GM21723 (cell line): ENCODE results near the gene GPR137.

Experiments used
- ATAC-seq: cut with Tn5 transposase; IDR thresholded peaks from one replicate; pipeline ENCODE4 v1.9.1; 2021; ENCODE audit warnings: mild to moderate bottlenecking, moderate library complexity; ENCODE audit not compliant: unreplicated experiment

GPR137 gene

GRCh38 chr11:64248578-64248977, 37.1 kb upstream of the GPR137 start:
- ATAC-seq, result no peak

- no peak for ATAC-seq
These were observed 36.6 kb upstream of the GPR137 start for GRCh38 chr11:64249038-64249437.

- no peak for ATAC-seq
These were observed 35.9 kb upstream of the GPR137 start for GRCh38 chr11:64249563-64250414.

GRCh38 chr11:64250415-64251015, 35.1 kb upstream of the GPR137 start:
- ATAC-seq, result no peak

GRCh38 chr11:64251016-64251752, 34.5 kb upstream of the GPR137 start, which contains the start of gene PLCB3:
Gene PLCB3, plus strand, starts transcription at chr11:64251530. Its CDS starts 120 bp downstream, at chr11:64251650.
- ATAC-seq, result no peak

GRCh38 chr11:64251753-64252002, 34.0 kb upstream of the GPR137 start:
- ATAC-seq, result no peak

DNA sequence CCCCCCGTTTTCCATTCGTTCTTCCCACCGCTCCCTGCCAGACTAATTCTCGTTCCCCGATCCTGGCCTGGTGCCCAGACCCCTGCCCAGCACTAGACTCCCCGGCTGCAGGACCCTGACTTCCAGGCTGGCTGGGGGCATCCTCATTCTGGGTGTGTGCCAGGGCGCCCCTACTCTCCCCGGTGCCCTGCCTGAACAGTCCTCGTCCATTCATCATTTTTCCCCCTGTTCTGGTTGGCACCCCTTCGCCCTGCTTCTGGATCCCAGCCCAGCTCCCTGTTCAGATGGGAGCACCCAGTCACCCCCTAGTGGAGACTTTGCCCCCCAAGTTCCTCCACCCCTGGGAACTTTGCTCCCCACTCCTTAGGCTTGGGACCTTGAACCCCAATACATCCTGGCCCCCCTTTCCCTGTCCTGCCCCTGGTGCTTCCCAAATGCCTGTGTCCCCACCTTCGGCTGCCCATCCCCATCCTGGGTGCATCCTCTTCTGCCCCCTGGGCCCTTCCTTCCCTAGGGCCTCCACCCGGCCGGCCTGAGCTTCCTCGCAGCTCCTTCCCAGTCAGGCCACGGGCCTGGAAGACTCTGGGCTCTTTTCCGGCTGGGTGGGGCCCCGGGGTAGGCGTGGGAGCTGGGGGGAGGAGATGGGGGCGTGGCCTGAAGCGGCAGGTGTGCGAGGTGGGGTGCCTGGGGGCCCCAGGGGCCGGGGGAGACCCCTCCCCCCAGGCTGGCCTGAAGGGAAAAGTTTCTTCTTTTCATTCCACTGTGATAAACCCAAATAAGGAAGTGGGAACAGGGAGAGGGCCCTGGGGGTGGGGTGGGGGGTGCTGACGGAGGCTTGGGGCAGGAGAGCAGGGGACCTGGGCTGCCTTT, 33.4 kb upstream of the GPR137 start:
- ATAC-seq, result no peak

DNA sequence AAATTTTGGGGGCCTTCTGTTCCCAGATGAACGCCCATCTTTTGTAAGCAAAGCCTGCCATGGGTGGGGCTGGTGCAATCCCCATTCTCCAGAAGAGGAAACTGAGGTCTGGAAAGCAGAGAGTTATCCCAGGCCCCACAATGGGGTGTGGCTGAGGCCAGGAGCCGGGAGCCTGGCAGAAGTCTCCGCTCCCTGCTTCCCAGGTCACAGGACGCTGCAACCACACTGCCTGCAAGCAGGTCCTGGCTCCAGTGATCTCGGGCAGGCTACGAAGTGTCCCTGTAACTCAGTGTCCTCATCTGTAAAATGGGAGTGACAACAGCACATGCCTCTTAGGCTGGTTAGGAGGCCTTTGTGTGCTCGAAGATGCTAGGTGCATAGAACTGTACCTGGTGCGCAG, 32.6 kb upstream of the GPR137 start:
- no peak for ATAC-seq

- no peak for ATAC-seq
These were observed 32.2 kb upstream of the GPR137 start for GRCh38 chr11:64253481-64253880.

DNA sequence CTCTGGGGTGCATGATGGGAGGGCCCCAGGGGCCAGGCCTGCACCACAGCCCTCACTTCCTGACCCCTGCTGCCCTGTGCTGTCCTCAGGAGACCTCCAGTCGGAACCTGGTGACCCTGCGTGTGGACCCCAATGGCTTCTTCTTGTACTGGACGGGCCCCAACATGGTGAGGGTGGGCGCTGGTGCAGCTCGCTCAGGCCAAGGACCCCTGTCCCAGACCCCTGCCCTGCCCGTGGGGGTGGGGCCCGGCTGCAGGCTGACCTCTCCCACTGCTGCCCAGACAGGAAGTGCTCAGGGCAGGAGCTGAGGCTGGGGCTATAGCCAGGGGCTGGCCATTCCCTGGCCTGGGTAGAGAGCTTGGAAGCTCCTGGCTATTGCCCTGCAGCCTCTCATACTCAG, 31.3 kb upstream of the GPR137 start:
- no peak for ATAC-seq

GRCh38 chr11:64255135-64256128, 30.2 kb upstream of the GPR137 start:
- ATAC-seq, result no peak

DNA sequence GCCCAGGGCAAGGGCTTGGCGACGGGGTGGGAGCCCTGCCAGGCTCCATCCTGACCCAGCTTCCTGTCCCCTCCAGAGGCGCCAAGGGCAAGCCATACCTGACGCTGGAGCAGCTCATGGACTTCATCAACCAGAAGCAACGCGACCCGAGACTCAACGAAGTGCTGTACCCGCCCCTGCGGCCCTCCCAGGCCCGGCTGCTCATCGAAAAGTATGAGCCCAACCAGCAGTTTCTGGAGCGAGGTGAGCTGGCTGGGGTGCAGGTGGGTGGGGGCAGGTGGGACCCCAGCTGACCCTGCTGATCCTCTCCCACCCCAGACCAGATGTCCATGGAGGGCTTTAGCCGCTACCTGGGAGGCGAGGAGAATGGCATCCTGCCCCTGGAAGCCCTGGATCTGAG, 29.3 kb upstream of the GPR137 start:
- ATAC-seq, result no peak

GRCh38 chr11:64258356-64258755, 27.3 kb upstream of the GPR137 start:
- ATAC-seq, result no peak

GRCh38 chr11:64258946-64259532, 26.6 kb upstream of the GPR137 start:
- ATAC-seq, result no peak

DNA sequence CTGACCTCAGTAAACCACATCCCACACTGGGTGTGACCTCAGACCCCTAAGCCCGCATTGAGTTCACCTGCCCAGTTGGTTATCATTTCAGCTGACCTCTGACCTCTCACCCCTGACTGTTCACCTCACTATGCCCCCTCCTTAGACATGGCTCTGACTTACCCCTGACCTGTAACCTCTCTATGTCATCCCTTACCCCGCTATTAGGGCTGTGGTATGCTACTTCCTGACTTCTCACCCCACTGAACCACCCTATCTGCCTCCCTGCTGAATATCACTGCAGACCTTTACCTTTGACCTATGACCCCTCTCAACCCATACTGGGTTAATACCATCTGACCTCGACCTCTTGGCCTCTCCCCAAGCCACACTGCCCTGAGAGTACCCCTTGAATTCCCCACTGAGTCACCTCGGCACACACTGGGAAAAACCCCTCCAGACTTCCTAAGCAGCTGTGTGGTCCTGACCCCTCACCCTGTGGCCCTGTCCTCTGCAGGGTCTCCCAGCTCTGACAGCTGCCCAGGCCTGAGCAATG, 26.0 kb upstream of the GPR137 start:
- no peak for ATAC-seq

DNA sequence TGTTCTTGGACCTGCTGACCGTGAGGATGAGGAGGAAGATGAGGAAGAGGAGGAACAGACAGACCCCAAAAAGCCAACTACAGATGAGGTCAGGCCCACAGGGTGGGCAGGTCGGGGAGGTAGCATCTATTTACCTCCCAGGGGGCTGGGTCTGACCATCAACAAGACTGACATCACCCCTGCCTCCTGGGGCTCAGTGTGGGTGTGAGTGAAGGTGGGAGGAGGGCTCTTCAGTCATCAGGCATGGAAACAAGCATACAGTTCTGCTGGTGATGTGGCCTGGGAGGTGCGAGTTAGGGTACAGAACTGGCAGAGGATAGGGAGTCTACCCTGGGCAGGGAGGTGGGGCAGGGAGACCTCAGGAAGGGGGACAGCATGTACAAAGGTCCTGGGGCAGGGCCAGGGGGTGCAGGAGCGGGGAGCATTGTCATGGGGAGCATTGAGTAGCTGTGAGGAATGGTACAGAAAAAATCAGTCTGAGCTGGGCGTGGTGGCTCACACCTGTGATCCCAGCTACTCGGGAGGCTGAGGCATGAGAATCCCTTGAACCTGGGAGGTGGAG, 25.4 kb upstream of the GPR137 start:
- ATAC-seq, result no peak

- ATAC-seq, result no peak
These were observed 24.0 kb upstream of the GPR137 start for GRCh38 chr11:64261556-64262080.

DNA sequence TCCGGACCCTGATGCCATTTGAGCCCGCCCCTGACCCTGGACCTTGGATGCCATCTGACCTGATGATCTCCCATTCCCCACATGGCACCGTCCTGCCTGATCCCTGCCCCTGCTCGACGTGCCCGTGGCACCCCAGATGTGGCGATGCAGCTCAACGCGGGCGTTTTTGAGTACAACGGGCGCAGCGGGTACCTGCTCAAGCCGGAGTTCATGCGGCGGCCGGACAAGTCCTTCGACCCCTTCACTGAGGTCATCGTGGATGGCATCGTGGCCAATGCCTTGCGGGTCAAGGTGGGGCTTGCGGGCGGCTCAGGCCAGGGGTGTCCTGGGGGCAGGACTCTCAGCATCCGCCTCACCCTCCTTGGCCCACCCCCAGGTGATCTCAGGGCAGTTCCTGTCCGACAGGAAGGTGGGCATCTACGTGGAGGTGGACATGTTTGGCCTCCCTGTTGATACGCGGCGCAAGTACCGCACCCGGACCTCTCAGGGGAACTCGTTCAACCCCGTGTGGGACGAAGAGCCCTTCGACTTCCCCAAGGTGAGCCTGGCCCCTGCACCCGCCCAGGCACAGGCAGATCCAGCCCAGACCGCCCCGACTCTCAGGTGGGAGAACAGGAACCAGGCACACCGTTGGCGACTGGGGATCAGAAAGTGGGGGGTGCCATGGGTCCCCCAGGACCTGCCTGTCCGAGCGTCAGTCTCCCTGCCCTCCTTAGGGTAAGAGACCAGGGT, 23.2 kb upstream of the GPR137 start:
- ATAC-seq, result no peak
